H7 (cell line): Measurements from ENCODE around the gene KDM6B. TPM values are rescaled to one million over a fixed set of nuclear protein-coding genes. Genes with fewer than 3 reads are reported as not detected.
"Not testable (repeated sequence)": the region's sequence is repeated elsewhere in the genome, so short reads cannot be mapped to it uniquely, and the experiment has no call there.

Experiments
- DNase-seq: peaks from one replicate; pipeline ENCODE4 v3.0.0; 2012
- H3K27me3 ChIP-seq: 2 replicates; pipeline ENCODE4 v1.6.0; 2011; ENCODE audit warnings: mild to moderate bottlenecking, low read length; ENCODE audit not compliant: control insufficient read depth, insufficient read depth
- H3K36me3 ChIP-seq: replicated peaks from 2 replicates; pipeline ENCODE4 v1.5.1; 2011; ENCODE audit warnings: low read length; ENCODE audit not compliant: control insufficient read depth, insufficient read depth
- H3K4me3 ChIP-seq: 2 replicates; pipeline ENCODE4 v1.5.1; 2011; ENCODE audit warnings: low read depth, mild to moderate bottlenecking, control low read depth, low read length, moderate library complexity; ENCODE audit not compliant: insufficient read depth
- total RNA-seq: library from RNA; depleted of rRNA; stranded (reverse); fragments of >200 nt; shearing (Covaris generic); gene quantifications from 2 replicates; pipeline ENCODE4 v1.2.3, GENCODE V29; 2014; rRNA removed

KDM6B gene
- 1.1 and 1.6 TPM in 2 replicates for total RNA-seq

GRCh38 chr17:7833795-7834541 lies at the start of gene KDM6B:
Gene KDM6B, plus strand, starts transcription at chr17:7834217. Its CDS starts 11,338 bp downstream, at chr17:7845555.
- peaks cover 38% of the 10 kb centered on the region for H3K27me3 ChIP-seq
- peak within 1 kb of the TSS; percentile 66 for H3K4me3 ChIP-seq
- no peaks in the 10 kb centered on the region for H3K36me3 ChIP-seq
- peak; percentile 95 for DNase-seq

- Histone ChIP-seq H3K36me3 (no peaks in the 10 kb centered on the region), H3K27me3 (no peaks in the 10 kb centered on the region), H3K4me3 (no peak overlapping the region)
- DNase-seq, result no peak
These were observed 47.2 kb upstream of the KDM6B start for GRCh38 chr17:7786866-7787265.

GRCh38 chr17:7789131-7789530 lies 44.9 kb upstream of the KDM6B start:
- H3K36me3 ChIP-seq, result no peaks in the 10 kb centered on the region
- DNase-seq, result no peak
- H3K4me3 ChIP-seq, result no peak overlapping the region
- H3K27me3 ChIP-seq, result no peaks in the 10 kb centered on the region; the same call in 1 of the 2 replicates

GRCh38 chr17:7790150-7790549 lies 43.9 kb upstream of the KDM6B start:
- Histone ChIP-seq H3K36me3 (no peaks in the 10 kb centered on the region), H3K4me3 (no peak overlapping the region), H3K27me3 (no peaks in the 10 kb centered on the region; the same call in 1 of the 2 replicates)
- DNase-seq, result no peak

- DNase-seq, result no peak
- no peaks in the 10 kb centered on the region for H3K36me3 ChIP-seq
- no peak overlapping the region for H3K4me3 ChIP-seq
- H3K27me3 ChIP-seq, result no peaks in the 10 kb centered on the region; the same call in 1 of the 2 replicates
These were observed 41.4 kb upstream of the KDM6B start for GRCh38 chr17:7792611-7793010.

GRCh38 chr17:7794075-7794663 lies 39.8 kb upstream of the KDM6B start:
- H3K27me3 ChIP-seq, result no peaks in the 10 kb centered on the region; the same call in 1 of the 2 replicates
- peak; percentile 65 for DNase-seq
- H3K36me3 ChIP-seq, result no peaks in the 10 kb centered on the region
- H3K4me3 ChIP-seq, result no peak overlapping the region

- Histone ChIP-seq H3K36me3 (no peaks in the 10 kb centered on the region), H3K27me3 (no peaks in the 10 kb centered on the region; the same call in 1 of the 2 replicates)
- DNase-seq, result no peak
These were observed 36.0 kb upstream of the KDM6B start for GRCh38 chr17:7797976-7798375.

GRCh38 chr17:7798839-7799238 lies 35.2 kb upstream of the KDM6B start:
- H3K27me3 ChIP-seq, result no peaks in the 10 kb centered on the region
- no peaks in the 10 kb centered on the region for H3K36me3 ChIP-seq
- DNase-seq, result no peak
- no peak overlapping the region for H3K4me3 ChIP-seq

More at GRCh38 chr17:7797976-7798375, 36.0 kb upstream of the KDM6B start:
- no peak overlapping the region for H3K4me3 ChIP-seq

- no peaks in the 10 kb centered on the region for H3K36me3 ChIP-seq
- DNase-seq, result peak; percentile 70
- no peak overlapping the region for H3K4me3 ChIP-seq
- H3K27me3 ChIP-seq, result no peaks in the 10 kb centered on the region
These were observed 30.0 kb upstream of the KDM6B start for GRCh38 chr17:7803981-7804380.

- no peaks in the 10 kb centered on the region for H3K36me3 ChIP-seq
- H3K4me3 ChIP-seq, result no peak overlapping the region
- DNase-seq, result no peak
- H3K27me3 ChIP-seq, result no peaks in the 10 kb centered on the region
These were observed 27.4 kb upstream of the KDM6B start for GRCh38 chr17:7806587-7806986.

- H3K4me3 ChIP-seq, result no peak overlapping the region
- peak; percentile 39 for DNase-seq
- no peaks in the 10 kb centered on the region for H3K36me3 ChIP-seq
- H3K27me3 ChIP-seq, result no peaks in the 10 kb centered on the region
These were observed 26.8 kb upstream of the KDM6B start for GRCh38 chr17:7807206-7807605.

- no peak for DNase-seq
- H3K36me3 ChIP-seq, result no peaks in the 10 kb centered on the region
- no peak overlapping the region for H3K4me3 ChIP-seq
- no peaks in the 10 kb centered on the region for H3K27me3 ChIP-seq
These were observed 24.8 kb upstream of the KDM6B start for GRCh38 chr17:7809086-7809790.

- H3K27me3 ChIP-seq, H3K36me3 ChIP-seq, H3K4me3 ChIP-seq, DNase-seq: not testable (repeated sequence)
These were observed 24.1 kb upstream of the KDM6B start for GRCh38 chr17:7809791-7810343.

GRCh38 chr17:7811251-7811650 lies 22.8 kb upstream of the KDM6B start:
- H3K36me3 ChIP-seq, result no peaks in the 10 kb centered on the region
- no peak for DNase-seq

More at GRCh38 chr17:7811251-7811650, 22.8 kb upstream of the KDM6B start:
- H3K4me3 ChIP-seq, result no peak overlapping the region
- H3K27me3 ChIP-seq, result no peaks in the 10 kb centered on the region
